CD4-positive, alpha-beta T cell treated with Interferon gamma for 1 hour (primary cell): Measurements from ENCODE around the gene PALD1.
A peak's percentile ranks its signal among the peaks of the same experiment; 100 is the strongest.
"Not testable (repeated sequence)": the region's sequence is repeated elsewhere in the genome, so short reads cannot be mapped to it uniquely, and the experiment has no call there.

Experiments
- DNase-seq: peaks from one replicate; pipeline ENCODE4 v3.0.0-alpha.2; 2020

PALD1 gene

DNA sequence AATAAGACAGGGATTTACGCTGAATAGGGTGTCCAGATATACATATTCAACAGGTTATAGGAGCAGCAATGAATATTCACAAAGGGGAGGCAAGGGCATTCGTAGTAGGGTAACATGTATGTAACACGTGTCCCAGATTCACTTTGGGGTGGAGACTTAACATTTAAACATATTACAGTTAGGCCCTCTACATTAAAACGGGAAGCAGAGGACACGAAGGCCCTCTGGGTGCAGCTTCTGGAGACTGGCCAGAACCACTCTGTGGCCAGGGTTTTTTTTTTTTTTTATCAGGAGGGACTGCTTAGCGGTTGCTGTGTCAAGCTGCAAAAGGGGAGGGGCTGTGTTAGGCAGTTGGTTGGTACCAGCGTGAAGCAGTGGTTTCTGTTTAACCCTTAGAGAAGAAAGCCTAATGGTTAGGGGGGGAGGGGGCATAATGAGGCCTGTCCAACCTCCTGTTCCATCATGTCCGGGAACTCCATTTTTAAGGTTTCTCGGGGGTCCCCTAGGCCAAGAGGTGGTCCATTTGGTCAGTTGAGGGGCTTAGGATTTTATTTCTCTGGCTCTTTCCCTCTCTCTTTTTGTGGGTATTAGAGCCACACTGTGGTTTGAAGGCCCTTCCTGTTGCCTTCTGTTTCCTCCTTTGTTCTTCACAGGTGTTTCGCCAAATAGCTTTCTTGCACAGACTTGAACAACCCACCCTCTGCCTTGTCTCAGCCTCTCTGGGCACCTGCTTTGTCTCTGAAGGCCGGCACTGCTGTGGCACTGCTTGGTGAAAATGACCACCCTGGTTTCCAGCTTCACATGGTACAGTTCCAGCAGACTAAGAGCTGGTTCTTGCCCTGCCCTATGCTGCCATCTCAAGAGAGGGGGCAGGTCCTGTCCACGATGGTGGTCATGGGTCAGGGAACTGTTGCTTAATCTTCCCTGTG is 97.6 kb downstream of the PALD1 start:
- DNase-seq: peak; percentile 54

GRCh38 chr10:70576803-70577517 is 98.4 kb downstream of the PALD1 start:
- no peak for DNase-seq

DNA sequence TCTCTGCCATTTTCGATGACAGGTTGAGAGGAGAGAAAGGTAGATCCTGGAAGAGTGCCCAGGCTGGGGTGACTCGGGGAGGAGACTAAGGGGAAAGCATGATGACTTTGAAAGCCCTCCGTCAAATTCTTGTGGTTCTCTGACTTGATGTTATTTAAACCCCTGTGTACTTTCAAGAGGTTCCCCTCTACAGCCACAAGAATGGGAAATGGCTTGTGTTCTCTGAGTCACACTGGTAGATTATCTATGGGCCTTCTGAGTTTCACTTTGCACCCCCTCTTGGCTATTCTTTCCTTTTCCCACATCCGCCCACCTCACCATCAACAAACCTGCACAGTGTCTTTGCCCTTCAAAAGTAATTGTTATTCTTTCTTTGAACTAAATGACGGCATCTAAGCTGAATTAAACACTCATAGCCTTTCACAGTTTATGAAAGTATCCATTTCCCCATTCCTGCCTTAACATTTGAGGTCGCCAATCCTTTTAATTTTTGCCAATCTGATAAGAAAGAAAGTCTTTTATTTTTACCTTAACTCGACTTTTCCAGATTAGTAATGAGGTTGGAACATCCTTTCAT is 99.9 kb downstream of the PALD1 start:
- DNase-seq: peak; percentile 24

- no peak for DNase-seq
These were observed 100.9 kb downstream of the PALD1 start for GRCh38 chr10:70579234-70580002.

DNA sequence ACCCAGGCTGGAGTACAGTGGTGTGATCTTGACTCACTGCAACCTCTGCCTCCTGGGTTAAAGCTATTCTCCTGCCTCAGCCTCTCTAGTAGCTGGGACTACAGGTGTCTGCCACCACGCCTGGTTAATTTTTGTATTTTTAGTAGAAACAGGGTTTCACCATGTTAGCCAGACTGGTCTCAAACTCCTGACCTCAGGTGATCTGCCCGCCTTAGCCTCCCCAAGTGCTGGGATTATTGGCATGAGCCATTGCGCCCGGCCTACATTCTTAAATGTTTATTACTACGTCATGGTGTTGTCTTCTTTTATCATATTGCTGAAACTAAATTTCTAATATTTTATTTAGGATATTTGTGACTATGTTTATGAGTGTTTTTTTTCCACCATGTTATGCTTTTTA is 102.6 kb downstream of the PALD1 start:
- DNase-seq: not testable (repeated sequence)

- DNase-seq: no peak
These were observed 104.5 kb downstream of the PALD1 start for GRCh38 chr10:70582793-70583668.

DNA sequence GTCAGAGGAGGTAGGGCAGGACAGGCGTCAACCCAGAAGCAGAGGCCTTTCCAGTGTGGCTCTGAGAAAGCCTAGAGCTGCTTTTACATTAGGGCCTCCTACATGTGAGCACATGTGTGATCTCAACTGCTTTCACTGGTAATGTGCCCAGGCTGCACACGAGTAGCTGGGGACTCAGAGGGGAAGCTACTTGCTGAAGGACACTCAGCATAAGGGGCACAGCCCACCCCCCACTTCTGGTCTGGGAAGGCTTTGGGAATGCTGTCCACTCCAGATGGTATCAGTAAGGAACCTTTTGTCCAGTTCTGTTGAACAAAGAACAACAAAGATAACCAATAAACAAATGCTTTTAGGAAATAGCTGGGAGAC is 105.1 kb downstream of the PALD1 start:
- no peak for DNase-seq

- DNase-seq: no peak
These were observed 105.8 kb downstream of the PALD1 start for GRCh38 chr10:70584366-70584765.

- DNase-seq: no peak
These were observed 106.5 kb downstream of the PALD1 start for GRCh38 chr10:70584909-70585544.

GRCh38 chr10:70585578-70586169 is 107.1 kb downstream of the PALD1 start:
- DNase-seq: no peak

DNA sequence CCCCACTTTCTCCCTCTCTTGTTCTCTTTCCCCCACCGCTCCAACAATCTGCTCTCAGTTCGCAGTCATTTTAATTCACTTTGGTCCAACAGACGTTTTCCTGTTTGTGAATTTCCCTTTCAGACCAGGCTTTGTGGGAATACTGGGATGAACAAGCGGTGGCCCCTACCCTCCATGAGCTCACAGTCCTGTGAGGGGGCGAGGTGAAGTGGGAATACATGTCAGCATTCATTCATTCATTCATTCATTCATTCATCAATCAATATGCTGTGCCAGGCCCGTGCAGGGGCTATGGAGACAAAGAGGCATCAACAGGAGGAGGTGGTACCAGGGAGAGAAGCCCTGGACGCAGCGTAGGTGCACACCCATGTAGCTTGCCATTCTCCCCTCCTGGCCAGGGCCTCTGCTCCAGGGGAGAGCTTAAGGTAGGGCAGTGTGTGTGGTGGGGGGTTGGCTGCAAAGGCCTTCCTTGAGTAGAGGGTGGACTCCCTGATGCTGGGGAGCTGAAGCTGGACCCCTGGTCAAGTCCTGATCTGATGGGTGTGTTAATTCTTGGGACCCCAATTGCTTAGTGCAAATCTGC is 107.9 kb downstream of the PALD1 start:
- DNase-seq: no peak

DNA sequence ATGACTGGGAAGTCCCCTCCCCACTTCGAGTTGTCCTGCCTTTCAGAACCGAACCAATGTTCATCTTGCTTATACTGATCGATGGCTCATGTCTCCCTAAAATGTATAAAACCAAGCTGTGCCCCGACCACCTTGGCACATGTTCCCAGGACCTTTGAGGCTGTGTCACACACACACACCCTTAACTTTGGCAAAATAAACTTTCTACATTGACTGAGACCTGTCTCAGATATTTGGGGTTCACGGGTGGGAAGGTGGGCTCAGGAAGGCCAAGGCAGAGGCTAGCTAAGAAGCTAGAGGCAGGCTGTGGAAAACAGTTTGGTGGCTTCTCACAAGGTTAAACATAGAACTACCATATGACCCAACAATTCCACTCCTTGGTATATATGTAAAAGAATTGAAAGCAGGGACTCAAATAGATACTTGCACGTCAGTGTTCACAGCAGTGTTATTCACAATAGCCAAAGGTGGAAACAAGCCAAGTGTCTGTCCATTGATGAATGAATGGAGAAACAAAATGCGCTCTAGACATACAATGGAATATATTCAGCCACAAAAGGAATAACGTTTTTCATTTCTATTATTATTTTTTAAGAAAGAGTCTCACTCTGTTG is 108.6 kb downstream of the PALD1 start:
- no peak for DNase-seq

DNA sequence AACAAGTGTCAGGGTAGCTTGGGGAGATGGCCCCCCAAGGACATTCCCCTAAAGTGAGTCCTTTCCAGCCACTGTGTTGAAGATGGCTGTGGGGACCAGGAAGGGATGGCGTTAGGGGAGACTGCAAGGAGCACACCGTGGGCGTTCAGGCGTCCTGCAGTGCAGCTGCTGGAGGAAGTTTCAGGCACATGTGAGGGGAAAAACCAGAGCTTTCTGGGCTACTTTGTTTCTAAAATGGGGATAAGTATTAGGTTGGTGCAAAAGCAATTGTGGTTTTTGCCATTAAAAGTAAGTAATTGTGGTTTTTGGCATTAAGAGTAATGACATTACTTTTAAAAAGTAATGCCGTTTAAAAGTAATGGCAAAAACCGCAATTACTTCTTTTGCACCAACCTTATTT is 109.7 kb downstream of the PALD1 start:
- no peak for DNase-seq

DNA sequence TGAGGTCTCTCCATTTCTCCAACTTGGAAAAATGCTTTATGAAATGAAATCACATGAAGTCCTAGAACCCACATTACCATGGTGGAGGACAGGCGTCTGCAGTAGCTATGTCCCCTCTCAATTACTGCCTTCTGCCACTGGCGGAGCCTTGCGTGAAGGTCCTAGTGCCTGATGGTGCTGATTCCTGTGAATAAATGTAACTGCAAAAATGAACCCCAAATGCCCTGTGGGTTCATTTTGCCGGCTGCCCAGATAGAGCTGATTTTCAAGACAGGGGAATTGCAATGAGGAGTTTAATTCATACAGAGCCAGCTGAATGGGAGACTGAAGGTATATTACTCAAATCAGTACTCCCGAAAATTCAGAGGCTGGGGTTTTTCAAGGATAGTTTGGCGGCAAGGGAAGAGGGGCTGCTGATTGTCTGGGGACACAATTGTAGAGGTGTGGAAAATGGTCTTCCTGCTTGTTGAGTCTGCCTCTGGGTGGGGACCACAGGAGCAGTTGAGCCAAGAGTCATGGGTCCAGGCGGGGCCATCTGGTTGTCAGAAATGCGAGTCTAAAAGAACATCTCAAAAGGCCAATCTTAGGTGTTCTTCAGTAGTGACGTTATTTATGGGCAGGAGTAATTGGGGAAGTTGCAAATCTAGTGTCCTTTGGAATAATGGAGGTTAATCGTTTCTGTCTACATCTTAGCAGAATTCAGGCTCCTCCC is 110.4 kb downstream of the PALD1 start:
- no peak for DNase-seq

GRCh38 chr10:70589762-70590654 is 111.4 kb downstream of the PALD1 start:
- DNase-seq: no peak

- no peak for DNase-seq
These were observed 112.3 kb downstream of the PALD1 start for GRCh38 chr10:70590655-70591416.

DNA sequence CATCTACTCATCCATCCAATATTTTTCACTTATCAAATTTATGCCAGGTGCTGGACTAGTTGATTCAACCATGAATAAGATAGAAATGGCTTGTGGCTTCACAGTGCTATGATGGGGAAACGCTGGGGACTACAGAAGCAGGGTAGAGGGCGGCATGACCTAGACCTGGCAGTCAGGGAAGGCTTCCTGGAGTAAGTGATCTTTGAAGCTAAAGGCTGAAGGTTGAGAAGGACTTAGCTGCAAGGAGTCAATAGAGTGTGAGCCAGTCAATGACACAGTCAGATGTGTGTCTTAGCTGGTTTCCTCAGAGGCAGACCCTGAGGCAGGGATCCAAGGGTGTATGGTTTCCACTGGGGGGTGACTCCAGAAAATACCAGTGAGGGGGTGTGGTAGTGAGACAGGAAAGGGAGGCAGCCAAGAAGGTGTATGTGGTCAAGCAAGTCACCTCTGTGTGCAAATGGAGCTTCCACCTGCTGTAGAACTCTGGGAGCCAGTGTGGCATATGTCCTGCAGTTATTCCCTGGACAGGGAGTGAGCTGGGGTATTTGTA is 113.7 kb downstream of the PALD1 start:
- DNase-seq: no peak
